Activated CD8-positive, alpha-beta memory T cell treated with anti-CD3 and anti-CD28 coated beads for 24 hours (primary cell): ENCODE measurements around the gene UCK2.

Experiments
- DNase-seq: peaks from one replicate; pipeline ENCODE4 v3.0.0-alpha.2; 2020

The UCK2 gene

GRCh38 chr1:165904948-165905347 is 77.5 kb downstream of the UCK2 start:
- DNase-seq, result no peak

GRCh38 chr1:165905853-165906252 is 78.4 kb downstream of the UCK2 start:
- DNase-seq, result no peak

- no peak for DNase-seq
Observed at GRCh38 chr1:165907256-165907857, 79.9 kb downstream of the UCK2 start.

GRCh38 chr1:165910764-165911421 is 83.5 kb downstream of the UCK2 start:
- no peak for DNase-seq

GRCh38 chr1:165911609-165912281 is 84.3 kb downstream of the UCK2 start:
- no peak for DNase-seq

GRCh38 chr1:165912638-165913037 is 85.2 kb downstream of the UCK2 start:
- no peak for DNase-seq

GRCh38 chr1:165914136-165914798 is 86.9 kb downstream of the UCK2 start:
- peak; percentile 75 for DNase-seq

- DNase-seq, result no peak
Observed at GRCh38 chr1:165915480-165915879, 88.1 kb downstream of the UCK2 start.

- DNase-seq, result no peak
Observed at GRCh38 chr1:165915932-165916348, 88.5 kb downstream of the UCK2 start.

GRCh38 chr1:165917166-165917565 is 89.8 kb downstream of the UCK2 start:
- no peak for DNase-seq

GRCh38 chr1:165924117-165924516 is 96.7 kb downstream of the UCK2 start:
- DNase-seq, result no peak

GRCh38 chr1:165925498-165926079 is 98.2 kb downstream of the UCK2 start:
- DNase-seq, result no peak

GRCh38 chr1:165927169-165927568 is 99.8 kb downstream of the UCK2 start:
- no peak for DNase-seq

- peak; percentile 59 for DNase-seq
Observed at GRCh38 chr1:165928075-165928731, 100.8 kb downstream of the UCK2 start.

GRCh38 chr1:165930961-165931360 is 103.5 kb downstream of the UCK2 start:
- peak; percentile 24 for DNase-seq

- no peak for DNase-seq
Observed at GRCh38 chr1:165933446-165934170, 106.2 kb downstream of the UCK2 start.

GRCh38 chr1:165936542-165936941 is 109.1 kb downstream of the UCK2 start:
- DNase-seq, result no peak

- no peak for DNase-seq
Observed at GRCh38 chr1:165937829-165938228, 110.4 kb downstream of the UCK2 start.

- DNase-seq, result no peak
Observed at GRCh38 chr1:165938844-165939243, 111.4 kb downstream of the UCK2 start.

- no peak for DNase-seq
Observed at GRCh38 chr1:165941531-165941930, 114.1 kb downstream of the UCK2 start.

- no peak for DNase-seq
Observed at GRCh38 chr1:165942062-165942461, 114.6 kb downstream of the UCK2 start.
